ENCODE data around the gene UGT1A4.
"Not testable (repeated sequence)": the region's sequence is repeated elsewhere in the genome, so short reads cannot be mapped to it uniquely, and the experiment has no call there.

Gene UGT1A4

GRCh38 chr2:233714121-233714520, 4.4 kb upstream of the UGT1A4 start:
- no peak for TF ChIP-seq CTCF (conservative IDR thresholded peaks at IDR 0.05; ENCODE audit: control insufficient read depth, insufficient read depth, low read depth, low read length)
- no peak for DNase-seq (ENCODE audit: low read depth)
- H3K4me3 ChIP-seq (ENCODE audit: control insufficient read depth, low read depth, low read length), result no peak overlapping the region

GRCh38 chr2:233728723-233729301, 10.3 kb downstream of the UGT1A4 start, which contains the start of gene UGT1A3:
Gene UGT1A3 (plus strand): TSS chr2:233729042. CDS start chr2:233729127, 85 bp downstream.
- no peak for TF ChIP-seq CTCF (conservative IDR thresholded peaks at IDR 0.05; ENCODE audit: control insufficient read depth, insufficient read depth, low read depth, low read length)
- no peak within 1 kb of the TSS for H3K4me3 ChIP-seq (ENCODE audit: control insufficient read depth, low read depth, low read length)
- DNase-seq (ENCODE audit: low read depth), result no peak

- not testable (repeated sequence) for DNase-seq (ENCODE audit: low read depth); H3K4me3 ChIP-seq (ENCODE audit: control insufficient read depth, low read depth, low read length)
These were observed 18.5 kb downstream of the UGT1A4 start for GRCh38 chr2:233736868-233737653.

- DNase-seq (ENCODE audit: low read depth), result no peak
- TF ChIP-seq CTCF (conservative IDR thresholded peaks at IDR 0.05; ENCODE audit: control insufficient read depth, insufficient read depth, low read depth, low read length), result no peak
- H3K4me3 ChIP-seq (ENCODE audit: control insufficient read depth, low read depth, low read length), result no peak overlapping the region
These were observed 22.3 kb downstream of the UGT1A4 start for GRCh38 chr2:233740870-233741269.

- no peak for TF ChIP-seq CTCF (conservative IDR thresholded peaks at IDR 0.05; ENCODE audit: control insufficient read depth, insufficient read depth, low read depth, low read length)
- no peak for DNase-seq (ENCODE audit: low read depth)
- H3K4me3 ChIP-seq (ENCODE audit: control insufficient read depth, low read depth, low read length), result no peak overlapping the region
These were observed 25.1 kb downstream of the UGT1A4 start for GRCh38 chr2:233743464-233744259.

GRCh38 chr2:233745073-233745755, 26.7 kb downstream of the UGT1A4 start:
- H3K4me3 ChIP-seq (ENCODE audit: control insufficient read depth, low read depth, low read length), result no peak overlapping the region
- no peak for TF ChIP-seq CTCF (conservative IDR thresholded peaks at IDR 0.05; ENCODE audit: control insufficient read depth, insufficient read depth, low read depth, low read length)
- DNase-seq (ENCODE audit: low read depth), result no peak

GRCh38 chr2:233745838-233746237, 27.3 kb downstream of the UGT1A4 start:
- H3K4me3 ChIP-seq (ENCODE audit: control insufficient read depth, low read depth, low read length); DNase-seq (ENCODE audit: low read depth): not testable (repeated sequence)
